Measurements from ENCODE around the gene GLB1L3. TPM values are rescaled to one million over a fixed set of nuclear protein-coding genes. Genes with fewer than 3 reads are reported as not detected.

GLB1L3 gene
- total RNA-seq, 2 donors from 2014 or later, result 2.3 to 7.1 TPM

DNA sequence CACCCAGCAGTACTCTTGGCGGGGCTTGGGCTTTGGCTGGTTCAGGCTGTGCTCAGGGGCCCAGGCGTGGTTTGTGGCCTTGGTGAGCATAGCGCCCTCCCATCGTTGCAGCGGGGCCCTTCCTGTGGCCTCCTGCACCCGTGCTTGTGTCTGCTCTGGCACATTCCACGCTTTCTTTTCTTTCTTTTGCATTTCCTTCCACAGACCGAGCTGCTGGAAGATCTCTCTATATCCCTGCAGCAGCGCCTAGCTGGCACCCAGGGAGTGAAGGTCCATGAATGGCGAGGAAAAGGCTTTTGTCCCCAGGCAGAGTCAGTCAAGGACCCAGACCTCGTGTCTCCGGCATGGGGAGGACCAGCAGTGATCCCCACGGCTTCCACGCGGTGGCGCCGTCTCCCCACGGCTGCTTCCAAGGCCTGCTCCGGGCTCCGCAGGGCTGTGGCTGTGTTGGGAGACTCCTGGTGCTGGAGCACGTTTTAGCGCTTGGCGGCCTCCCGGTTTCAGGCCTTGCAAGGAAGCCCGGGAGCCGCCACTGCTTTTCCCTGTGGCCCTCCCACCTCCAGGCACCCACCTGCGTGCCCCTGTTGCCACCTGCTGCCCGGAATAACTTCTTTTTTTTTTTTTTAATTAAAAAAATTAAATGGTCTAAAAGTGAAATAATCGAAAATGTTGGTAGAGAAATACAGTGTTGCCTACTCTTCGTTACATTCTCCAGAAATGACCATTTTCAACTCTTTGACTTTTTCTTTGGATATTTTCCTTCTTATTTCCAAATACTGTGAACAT is 84.1 kb downstream of the GLB1L3 start:
- Mint-ChIP-seq H3K4me3 (no peak overlapping the region), H3K36me3 (ENCODE audit: low read depth) (no peaks in the 10 kb centered on the region), H3K4me1 (peaks cover 1% of the 10 kb centered on the region), H3K27me3 (ENCODE audit: insufficient read depth) (peaks cover 6% of the 10 kb centered on the region), H3K27ac (no peak overlapping the region), H3K9me3 (no peaks in the 10 kb centered on the region)
- TF ChIP-seq, protein P1, sequence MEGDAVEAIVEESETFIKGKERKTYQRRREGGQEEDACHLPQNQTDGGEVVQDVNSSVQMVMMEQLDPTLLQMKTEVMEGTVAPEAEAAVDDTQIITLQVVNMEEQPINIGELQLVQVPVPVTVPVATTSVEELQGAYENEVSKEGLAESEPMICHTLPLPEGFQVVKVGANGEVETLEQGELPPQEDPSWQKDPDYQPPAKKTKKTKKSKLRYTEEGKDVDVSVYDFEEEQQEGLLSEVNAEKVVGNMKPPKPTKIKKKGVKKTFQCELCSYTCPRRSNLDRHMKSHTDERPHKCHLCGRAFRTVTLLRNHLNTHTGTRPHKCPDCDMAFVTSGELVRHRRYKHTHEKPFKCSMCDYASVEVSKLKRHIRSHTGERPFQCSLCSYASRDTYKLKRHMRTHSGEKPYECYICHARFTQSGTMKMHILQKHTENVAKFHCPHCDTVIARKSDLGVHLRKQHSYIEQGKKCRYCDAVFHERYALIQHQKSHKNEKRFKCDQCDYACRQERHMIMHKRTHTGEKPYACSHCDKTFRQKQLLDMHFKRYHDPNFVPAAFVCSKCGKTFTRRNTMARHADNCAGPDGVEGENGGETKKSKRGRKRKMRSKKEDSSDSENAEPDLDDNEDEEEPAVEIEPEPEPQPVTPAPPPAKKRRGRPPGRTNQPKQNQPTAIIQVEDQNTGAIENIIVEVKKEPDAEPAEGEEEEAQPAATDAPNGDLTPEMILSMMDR (conservative IDR thresholded peaks at IDR 0.05), result peak; percentile 97
- WGBS, 2 experiments (ENCODE audit: insufficient coverage in 1 of 2, insufficient read length in 1 of 2), result 39 to 44% methylated on average over 16 to 28 of the region's 30 CpGs
- no peaks in the 10 kb centered on the region for H3K27me3 ChIP-seq (ENCODE audit: control insufficient read depth, insufficient read depth, low read length, poor library complexity, severe bottlenecking)
- H3K4me1 ChIP-seq (ENCODE audit: control insufficient read depth, insufficient read depth, low read length), result no peaks in the 10 kb centered on the region
- H3K27ac ChIP-seq (ENCODE audit: low read depth, low read length), result no peak overlapping the region
- H3K9ac ChIP-seq (ENCODE audit: extremely low read depth, low read length, poor library complexity, severe bottlenecking), result no peak overlapping the region
- no peak overlapping the region for H3K4me3 ChIP-seq (ENCODE audit: low read length)
- no peaks in the 10 kb centered on the region for H3K9me3 ChIP-seq (ENCODE audit: control insufficient read depth, low read length)
- H3K36me3 ChIP-seq (ENCODE audit: control insufficient read depth, insufficient read depth, low read length), result no peaks in the 10 kb centered on the region
- DNase-seq, result peak; percentile 98

DNA sequence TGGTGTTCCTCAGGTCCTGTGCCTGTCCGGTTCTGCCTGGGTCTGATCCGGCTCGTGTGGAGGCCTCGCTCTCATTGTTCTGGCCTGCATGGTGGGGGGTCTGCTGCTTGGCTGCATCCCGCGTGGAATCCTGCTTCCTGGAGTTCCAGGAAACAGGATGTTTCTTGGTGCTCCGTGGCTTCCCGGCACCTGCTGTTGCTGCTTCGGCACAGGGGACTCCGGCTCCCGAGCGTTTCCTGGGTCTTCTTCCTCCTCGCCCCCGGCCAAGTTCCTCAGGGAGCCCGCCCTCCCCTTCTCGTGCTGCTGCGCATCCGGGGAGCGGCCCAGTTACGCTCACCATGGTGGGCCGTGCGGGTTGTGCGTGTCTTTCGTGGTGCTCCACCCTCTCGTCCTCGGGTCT is 85.5 kb downstream of the GLB1L3 start:
- Histone ChIP-seq H3K4me1 (ENCODE audit: control insufficient read depth, insufficient read depth, low read length) (no peaks in the 10 kb centered on the region), H3K9me3 (ENCODE audit: control insufficient read depth, low read length) (no peaks in the 10 kb centered on the region), H3K4me3 (ENCODE audit: low read length) (no peak overlapping the region), H3K9ac (ENCODE audit: extremely low read depth, low read length, poor library complexity, severe bottlenecking) (no peak overlapping the region), H3K27ac (ENCODE audit: low read depth, low read length) (no peak overlapping the region), H3K36me3 (ENCODE audit: control insufficient read depth, insufficient read depth, low read length) (no peaks in the 10 kb centered on the region), H3K27me3 (ENCODE audit: control insufficient read depth, insufficient read depth, low read length, poor library complexity, severe bottlenecking) (no peaks in the 10 kb centered on the region)
- Mint-ChIP-seq H3K4me3 (no peak overlapping the region), H3K9me3 (no peaks in the 10 kb centered on the region), H3K27me3 (ENCODE audit: insufficient read depth) (peaks cover 6% of the 10 kb centered on the region), H3K4me1 (peaks cover 1% of the 10 kb centered on the region), H3K36me3 (ENCODE audit: low read depth) (no peaks in the 10 kb centered on the region), H3K27ac (no peak overlapping the region)
- peak; percentile 43 for DNase-seq
- WGBS, 2 experiments (ENCODE audit: insufficient coverage in 1 of 2, insufficient read length in 1 of 2), result 84 to 91% methylated on average over 22 to 26 of the region's 26 CpGs
- TF ChIP-seq, protein P1 (conservative IDR thresholded peaks at IDR 0.05), result no peak

DNA sequence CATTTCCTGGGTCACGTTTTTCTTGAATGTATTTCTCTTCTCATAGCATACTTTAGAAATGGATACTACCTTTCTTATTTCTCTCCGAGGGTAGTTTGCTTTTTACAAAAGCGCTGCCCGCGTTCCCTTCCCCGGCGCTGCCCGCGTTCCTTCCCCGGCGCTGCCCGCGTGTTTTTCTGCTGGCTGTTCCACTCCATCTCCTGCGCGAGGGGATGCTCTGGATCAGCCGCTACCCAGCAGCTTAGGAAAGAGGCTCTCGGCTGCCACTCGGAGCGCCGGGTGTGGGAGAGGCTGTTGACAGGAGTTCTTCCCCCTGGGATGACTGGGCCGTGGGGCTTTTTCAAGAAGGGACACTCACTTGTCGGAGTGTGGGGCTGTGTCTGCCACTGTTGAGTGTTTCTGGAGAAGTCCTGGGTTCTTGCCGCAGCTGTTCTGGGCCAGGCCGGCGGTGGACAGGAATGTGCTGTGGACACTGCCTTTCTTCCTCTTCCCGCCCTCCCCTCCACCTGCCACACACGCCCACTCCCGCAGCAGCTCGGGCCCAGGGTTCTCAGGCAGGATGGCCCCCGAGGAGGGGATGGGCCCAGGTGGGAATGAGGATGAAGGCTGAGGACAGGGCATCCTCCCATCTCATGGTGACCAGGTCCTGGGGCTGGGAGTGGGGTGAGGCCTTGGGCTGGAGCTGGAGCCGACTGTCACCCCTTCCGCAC is 86.2 kb downstream of the GLB1L3 start:
- no peak overlapping the region for H3K4me3 Mint-ChIP-seq
- no peaks in the 10 kb centered on the region for H3K36me3 Mint-ChIP-seq (ENCODE audit: low read depth)
- no peak overlapping the region for H3K27ac ChIP-seq (ENCODE audit: low read depth, low read length)
- H3K9me3 ChIP-seq (ENCODE audit: control insufficient read depth, low read length), result no peaks in the 10 kb centered on the region
- no peaks in the 10 kb centered on the region for H3K27me3 ChIP-seq (ENCODE audit: control insufficient read depth, insufficient read depth, low read length, poor library complexity, severe bottlenecking)
- DNase-seq, result peak; percentile 36
- H3K4me1 Mint-ChIP-seq, result peaks cover 1% of the 10 kb centered on the region
- peaks cover 6% of the 10 kb centered on the region for H3K27me3 Mint-ChIP-seq (ENCODE audit: insufficient read depth)
- no peak overlapping the region for H3K9ac ChIP-seq (ENCODE audit: extremely low read depth, low read length, poor library complexity, severe bottlenecking)
- no peaks in the 10 kb centered on the region for H3K4me1 ChIP-seq (ENCODE audit: control insufficient read depth, insufficient read depth, low read length)
- no peak overlapping the region for H3K27ac Mint-ChIP-seq
- H3K4me3 ChIP-seq (ENCODE audit: low read length), result no peak overlapping the region
- WGBS, 2 experiments (ENCODE audit: insufficient coverage in 1 of 2, insufficient read length in 1 of 2), result 92 to 96% methylated on average over 25 to 32 of the region's 32 CpGs
- TF ChIP-seq, protein P1 (conservative IDR thresholded peaks at IDR 0.05), result no peak
- H3K9me3 Mint-ChIP-seq, result no peaks in the 10 kb centered on the region
- no peaks in the 10 kb centered on the region for H3K36me3 ChIP-seq (ENCODE audit: control insufficient read depth, insufficient read depth, low read length)

Data from endodermal cell (in vitro differentiated cells).